ENCODE results near the gene STARD3.

GRCh38 chr17:39701784-39702422 lies 65.0 kb downstream of the STARD3 start:
- TF ChIP-seq CTCF (IDR thresholded peaks at IDR 0.05; ENCODE audit: poor library complexity, severe bottlenecking) (no peak), POLR2AphosphoS5 (IDR thresholded peaks at IDR 0.05) (no peak), RAD21 (conservative IDR thresholded peaks at IDR 0.05) (no peak)

Measured in neural cell (in vitro differentiated cells).